NCI-H1436 (cell line): ENCODE measurements around the gene STK24.

ENCODE experiments used
- DNase-seq: peaks from one replicate; lab custom pipeline; 2025; lab: John Stamatoyannopoulos, UW

STK24 gene

GRCh38 chr13:98556142-98556816 is 20.6 kb downstream of the STK24 start:
- DNase-seq = no peak

- DNase-seq = no peak
Observed at GRCh38 chr13:98549728-98550317, 27.1 kb downstream of the STK24 start.

- DNase-seq = no peak
Observed at GRCh38 chr13:98549006-98549727, 27.7 kb downstream of the STK24 start.

GRCh38 chr13:98548230-98548629 is 28.7 kb downstream of the STK24 start:
- no peak for DNase-seq

GRCh38 chr13:98547455-98547854 is 29.5 kb downstream of the STK24 start:
- DNase-seq = no peak

- no peak for DNase-seq
Observed at GRCh38 chr13:98546402-98546801, 30.5 kb downstream of the STK24 start.

GRCh38 chr13:98544104-98544710 is 32.7 kb downstream of the STK24 start:
- DNase-seq = no peak

GRCh38 chr13:98543378-98544103 is 33.4 kb downstream of the STK24 start:
- DNase-seq = no peak

- no peak for DNase-seq
Observed at GRCh38 chr13:98542568-98543377, 34.1 kb downstream of the STK24 start.

GRCh38 chr13:98541701-98542203 is 35.2 kb downstream of the STK24 start:
- no peak for DNase-seq

- no peak for DNase-seq
Observed at GRCh38 chr13:98541191-98541590, 35.7 kb downstream of the STK24 start.

GRCh38 chr13:98540476-98540875 is 36.4 kb downstream of the STK24 start:
- no peak for DNase-seq

GRCh38 chr13:98539666-98540065 is 37.2 kb downstream of the STK24 start:
- no peak for DNase-seq

- DNase-seq = no peak
Observed at GRCh38 chr13:98538876-98539275, 38.0 kb downstream of the STK24 start.

- DNase-seq = no peak
Observed at GRCh38 chr13:98537740-98538139, 39.2 kb downstream of the STK24 start.

GRCh38 chr13:98537306-98537705 is 39.6 kb downstream of the STK24 start:
- DNase-seq = no peak

- no peak for DNase-seq
Observed at GRCh38 chr13:98536729-98537128, 40.2 kb downstream of the STK24 start.

- no peak for DNase-seq
Observed at GRCh38 chr13:98535501-98536354, 41.2 kb downstream of the STK24 start.

- DNase-seq = no peak
Observed at GRCh38 chr13:98534821-98535220, 42.1 kb downstream of the STK24 start.

GRCh38 chr13:98533912-98534311 is 43.0 kb downstream of the STK24 start:
- no peak for DNase-seq
